OCI-LY7 (cell line): ENCODE data around the gene SLC44A3. TPM values are rescaled to one million over a fixed set of nuclear protein-coding genes. Genes with fewer than 3 reads are reported as not detected.
A peak's percentile ranks its signal among the peaks of the same experiment; 100 is the strongest.

Source experiments
- BruUV-seq: library from RNA; stranded (reverse); fragments of 400-500 nt; replicated peaks from 2 replicates; lab custom pipeline; 2021; lab: Mats Ljungman, UMichigan
- CTCF ChIA-PET: fragments of 300-600 bp; sonication (Branson Sonifier 250); formaldehyde crosslinking; loops from one replicate; lab custom pipeline; 2022; ENCODE audit warnings: antibody characterized with exemption; ENCODE audit not compliant: unreplicated experiment; lab: Charles Lee
- POLR2A ChIA-PET: fragments of 300-600 bp; sonication (Branson Sonifier 250); formaldehyde crosslinking; loops from one replicate; lab custom pipeline; 2022; ENCODE audit warnings: antibody characterized with exemption; lab: Charles Lee
- DNase-seq: peaks from one replicate; pipeline ENCODE4 v3.0.0-alpha.2; 2015; ENCODE audit warnings: low spot score
- H2AFZ ChIP-seq: fragments of 200-600 bp; sonication (generic), shearing (Covaris generic); 2 replicates; pipeline ENCODE4 v1.6.1; 2014; ENCODE audit warnings: mild to moderate bottlenecking, antibody characterized with exemption, low read length, moderate library complexity
- H3K27ac ChIP-seq: fragments of 200-600 bp; sonication (generic); 2 replicates; pipeline ENCODE4 v1.5.1; 2014; ENCODE audit warnings: mixed run types, low read depth, mild to moderate bottlenecking, moderate library complexity, low read length, inconsistent platforms; ENCODE audit not compliant: poor library complexity, severe bottlenecking
- H3K36me3 ChIP-seq: fragments of 200-600 bp; sonication (generic); 2 replicates; pipeline ENCODE4 v1.6.1; 2014; ENCODE audit warnings: mild to moderate bottlenecking, antibody characterized with exemption, low read length, moderate library complexity, mixed read lengths; ENCODE audit not compliant: insufficient read depth
- H3K4me1 ChIP-seq: fragments of 200-600 bp; sonication (generic); 2 replicates; pipeline ENCODE4 v1.5.1; 2014; ENCODE audit warnings: mild to moderate bottlenecking, low read length; ENCODE audit not compliant: insufficient read depth, poor library complexity, severe bottlenecking
- H3K4me2 ChIP-seq: fragments of 200-600 bp; sonication (generic); 2 replicates; pipeline ENCODE4 v1.6.1; 2014; ENCODE audit warnings: mild to moderate bottlenecking, low read length
- H3K4me3 ChIP-seq: fragments of 200-600 bp; sonication (generic); 2 replicates; pipeline ENCODE4 v1.5.1; 2014; ENCODE audit warnings: mild to moderate bottlenecking, low read depth, low read length; ENCODE audit not compliant: poor library complexity, severe bottlenecking
- H3K79me2 ChIP-seq: fragments of 200-600 bp; sonication (generic); 2 replicates; pipeline ENCODE4 v1.6.1; 2016; ENCODE audit warnings: low read depth, mild to moderate bottlenecking, low read length, moderate library complexity, mixed read lengths; ENCODE audit not compliant: insufficient read depth
- H3K9me2 ChIP-seq: fragments of 200-600 bp; sonication (generic); 2 replicates; pipeline ENCODE4 v1.6.1; 2016; ENCODE audit warnings: mild to moderate bottlenecking, low read length, mixed read lengths; ENCODE audit not compliant: insufficient read depth
- H3K9me3 ChIP-seq: fragments of 200-600 bp; sonication (generic); 2 replicates; pipeline ENCODE4 v1.6.1; 2014; ENCODE audit warnings: mild to moderate bottlenecking, mixed run types, low read length, mixed read lengths
- H4K20me1 ChIP-seq: fragments of 200-600 bp; sonication (generic); 2 replicates; pipeline ENCODE4 v1.6.1; 2014; ENCODE audit warnings: mild to moderate bottlenecking, antibody characterized with exemption, low read length, moderate library complexity, mixed read lengths; ENCODE audit not compliant: insufficient read depth
- CTCF ChIP-seq: fragments of 200-600 bp; sonication (generic); conservative IDR thresholded peaks from 2 replicates; pipeline ENCODE4 v1.5.1; 2014; ENCODE audit warnings: mild to moderate bottlenecking, antibody characterized with exemption, low read length, moderate library complexity, mixed read lengths
- EZH2phosphoT487 ChIP-seq: fragments of 200-600 bp; sonication (generic); IDR thresholded peaks from 2 replicates; pipeline ENCODE4 v1.6.1; 2018; ENCODE audit warnings: low read depth, borderline replicate concordance, mild to moderate bottlenecking, mixed run types, antibody characterized with exemption, low read length, moderate library complexity, mixed read lengths
- intact Hi-C: fragments of 100-400 bp; cut with micrococcal nuclease; formaldehyde crosslinking; loops from one replicate; pipeline ENCODE4 v1.10.0; 2022; ENCODE audit not compliant: unreplicated experiment
- total RNA-seq, 2 experiments: library from RNA; depleted of rRNA in 1 of 2; stranded (reverse); fragments of >200 nt in 1 of 2; shearing (Covaris generic) in 1 of 2; gene quantifications; 2 replicates each; pipeline ENCODE4 v1.2.3, GENCODE V29; 2014 to 2022

SLC44A3 gene
- total RNA-seq, 2 experiments from 2014 or later = not detected

GRCh38 chr1:94799206-94799605, 21.0 kb upstream of the SLC44A3 start:
- intact Hi-C loops = no loop called here
- Histone ChIP-seq H3K9me2 (no peaks in the 10 kb centered on the region), H3K4me1 (peaks cover 15% of the 10 kb centered on the region), H3K79me2 (no peaks in the 10 kb centered on the region), H3K4me2 (no peak overlapping the region), H3K9me3 (peaks cover 6% of the 10 kb centered on the region; the same call in 1 of the 2 replicates), H4K20me1 (no peaks in the 10 kb centered on the region), H3K4me3 (no peak overlapping the region), H2AFZ (no peak overlapping the region), H3K27ac (no peak overlapping the region), H3K36me3 (no peaks in the 10 kb centered on the region)
- ChIA-PET POLR2A (no interaction called here), CTCF (no interaction called here)
- TF ChIP-seq CTCF = no peak
- TF ChIP-seq EZH2phosphoT487 = no peak
- DNase-seq = no peak
- no TSS peak for BruUV-seq

- H3K27ac ChIP-seq = no peak overlapping the region
- no peaks in the 10 kb centered on the region for H3K4me1 ChIP-seq
- TF ChIP-seq EZH2phosphoT487 (no peak), CTCF (peak; percentile 55)
- no peaks in the 10 kb centered on the region for H3K79me2 ChIP-seq
- CTCF ChIA-PET = no interaction called here
- 0 out of 2 replicates have a peak overlapping the region, but pooled peaks have one; percentile 25 for H3K4me2 ChIP-seq
- POLR2A ChIA-PET = no interaction called here
- no peaks in the 10 kb centered on the region for H3K9me3 ChIP-seq
- no peaks in the 10 kb centered on the region for H3K36me3 ChIP-seq
- intact Hi-C loops = no loop called here
- peak; percentile 37 for DNase-seq
- H4K20me1 ChIP-seq = no peaks in the 10 kb centered on the region
- BruUV-seq = no TSS peak
- no peak overlapping the region for H3K4me3 ChIP-seq
- H2AFZ ChIP-seq = peak overlapping the region; percentile 32; the same call in 1 of the 2 replicates
- no peaks in the 10 kb centered on the region for H3K9me2 ChIP-seq
Measured at GRCh38 chr1:94801919-94802546, 18.1 kb upstream of the SLC44A3 start.

- no peak for DNase-seq
- intact Hi-C loops = no loop called here
- H3K9me2 ChIP-seq = no peaks in the 10 kb centered on the region
- no peak for TF ChIP-seq CTCF
- no peak for TF ChIP-seq EZH2phosphoT487
- ChIA-PET CTCF (no interaction called here), POLR2A (interaction anchor here (0.7 kb wide), 1 partner anchor 286 kb away, joined by 3 read pairs; no protein-coding TSS in a partner anchor)
- H3K9me3 ChIP-seq = no peaks in the 10 kb centered on the region
- no peak overlapping the region for H3K4me2 ChIP-seq
- no peak overlapping the region for H3K27ac ChIP-seq
- no peaks in the 10 kb centered on the region for H3K36me3 ChIP-seq
- no peaks in the 10 kb centered on the region for H4K20me1 ChIP-seq
- H3K79me2 ChIP-seq = no peaks in the 10 kb centered on the region
- BruUV-seq = no TSS peak
- no peak overlapping the region for H2AFZ ChIP-seq
- no peaks in the 10 kb centered on the region for H3K4me1 ChIP-seq
- no peak overlapping the region for H3K4me3 ChIP-seq
Measured at GRCh38 chr1:94803106-94803505, 17.1 kb upstream of the SLC44A3 start.
